Astrocyte (in vitro differentiated cells and primary cell): ENCODE measurements around the gene SNX6. TPM values are rescaled to one million over a fixed set of nuclear protein-coding genes. Genes with fewer than 3 reads are reported as not detected.
"Not testable (repeated sequence)": the region's sequence is repeated elsewhere in the genome, so short reads cannot be mapped to it uniquely, and the experiment has no call there.

Experiments used
- DNase-seq: peaks from one replicate; pipeline ENCODE4 v3.0.0-alpha.2; 2010; ENCODE audit warnings: low read depth
- FAIRE-seq: peaks from 2 replicates; lab custom pipeline; 2011; peaks lifted over from hg19 to GRCh38; lab: Jason Lieb, UNC
- H2AFZ ChIP-seq: 2 replicates; pipeline ENCODE4 v1.6.0; 2012; ENCODE audit warnings: low read depth, low read length, inconsistent platforms
- H3K27ac ChIP-seq: 2 replicates; pipeline ENCODE4 v1.5.1; 2011; ENCODE audit warnings: low read depth, low read length, inconsistent platforms
- H3K27me3 ChIP-seq: 2 replicates; pipeline ENCODE4 v1.6.0; 2011; ENCODE audit warnings: low read length, inconsistent platforms; ENCODE audit not compliant: insufficient read depth
- H3K36me3 ChIP-seq: 2 replicates; pipeline ENCODE4 v1.5.1; 2011; ENCODE audit warnings: low read length, inconsistent platforms; ENCODE audit not compliant: insufficient read depth
- H3K4me1 ChIP-seq: 2 replicates; pipeline ENCODE4 v1.5.1; 2011; ENCODE audit warnings: low read length, inconsistent platforms; ENCODE audit not compliant: insufficient read depth
- H3K4me2 ChIP-seq: 2 replicates; pipeline ENCODE4 v1.6.0; 2012; ENCODE audit warnings: low read length, inconsistent platforms
- H3K4me3 ChIP-seq: 2 replicates; pipeline ENCODE4 v1.5.1; 2011; ENCODE audit warnings: low read depth, mild to moderate bottlenecking, low read length, inconsistent platforms; ENCODE audit not compliant: insufficient read depth
- H3K79me2 ChIP-seq: 2 replicates; pipeline ENCODE4 v1.6.0; 2012; ENCODE audit warnings: mild to moderate bottlenecking, low read length, inconsistent platforms; ENCODE audit not compliant: insufficient read depth
- H3K9ac ChIP-seq: 2 replicates; pipeline ENCODE4 v1.6.0; 2012; ENCODE audit warnings: mild to moderate bottlenecking, low read length, inconsistent platforms
- H3K9me3 ChIP-seq: 2 replicates; pipeline ENCODE4 v1.5.1; 2012; ENCODE audit warnings: low read depth, mild to moderate bottlenecking, low read length, inconsistent platforms; ENCODE audit not compliant: insufficient read depth
- H4K20me1 ChIP-seq: 2 replicates; pipeline ENCODE4 v1.6.0; 2012; ENCODE audit warnings: low read length, inconsistent platforms; ENCODE audit not compliant: insufficient read depth
- H3K27ac Mint-ChIP-seq: one replicate; pipeline ENCODE4 v1.8.0; 2021; ENCODE audit warnings: mild to moderate bottlenecking, mixed read lengths; ENCODE audit not compliant: unreplicated experiment
- H3K27me3 Mint-ChIP-seq: one replicate; pipeline ENCODE4 v1.8.0; 2021; ENCODE audit warnings: low read depth, mixed read lengths; ENCODE audit not compliant: unreplicated experiment
- H3K36me3 Mint-ChIP-seq: one replicate; pipeline ENCODE4 v1.8.0; 2021; ENCODE audit warnings: low read depth, mixed read lengths; ENCODE audit not compliant: unreplicated experiment
- H3K4me1 Mint-ChIP-seq: one replicate; pipeline ENCODE4 v1.8.0; 2021; ENCODE audit warnings: low read depth, mixed read lengths; ENCODE audit not compliant: unreplicated experiment
- H3K4me3 Mint-ChIP-seq: one replicate; pipeline ENCODE4 v1.8.0; 2021; ENCODE audit warnings: mild to moderate bottlenecking, moderate library complexity, mixed read lengths; ENCODE audit not compliant: unreplicated experiment
- H3K9me3 Mint-ChIP-seq: one replicate; pipeline ENCODE4 v1.8.0; 2021; ENCODE audit warnings: mild to moderate bottlenecking, mixed read lengths; ENCODE audit not compliant: unreplicated experiment
- EZH2 ChIP-seq: IDR thresholded peaks from 2 replicates; pipeline ENCODE4 v1.6.1; 2012; ENCODE audit warnings: mild to moderate bottlenecking, low read length, inconsistent platforms; ENCODE audit not compliant: insufficient read depth
- total RNA-seq: library from RNA; stranded (reverse); gene quantifications from 2 replicates; pipeline ENCODE4 v1.2.1, GENCODE V29; 2021
- TF ChIP-seq, protein P1 (sequence below): IDR thresholded peaks from 2 replicates; pipeline ENCODE4 v1.5.1; 2011; ENCODE audit warnings: low read depth, mild to moderate bottlenecking, inconsistent platforms, low read length, moderate library complexity; ENCODE audit not compliant: insufficient read depth

SNX6 gene
- total RNA-seq, 1 donor from 2014 or later, result 111 TPM

DNA sequence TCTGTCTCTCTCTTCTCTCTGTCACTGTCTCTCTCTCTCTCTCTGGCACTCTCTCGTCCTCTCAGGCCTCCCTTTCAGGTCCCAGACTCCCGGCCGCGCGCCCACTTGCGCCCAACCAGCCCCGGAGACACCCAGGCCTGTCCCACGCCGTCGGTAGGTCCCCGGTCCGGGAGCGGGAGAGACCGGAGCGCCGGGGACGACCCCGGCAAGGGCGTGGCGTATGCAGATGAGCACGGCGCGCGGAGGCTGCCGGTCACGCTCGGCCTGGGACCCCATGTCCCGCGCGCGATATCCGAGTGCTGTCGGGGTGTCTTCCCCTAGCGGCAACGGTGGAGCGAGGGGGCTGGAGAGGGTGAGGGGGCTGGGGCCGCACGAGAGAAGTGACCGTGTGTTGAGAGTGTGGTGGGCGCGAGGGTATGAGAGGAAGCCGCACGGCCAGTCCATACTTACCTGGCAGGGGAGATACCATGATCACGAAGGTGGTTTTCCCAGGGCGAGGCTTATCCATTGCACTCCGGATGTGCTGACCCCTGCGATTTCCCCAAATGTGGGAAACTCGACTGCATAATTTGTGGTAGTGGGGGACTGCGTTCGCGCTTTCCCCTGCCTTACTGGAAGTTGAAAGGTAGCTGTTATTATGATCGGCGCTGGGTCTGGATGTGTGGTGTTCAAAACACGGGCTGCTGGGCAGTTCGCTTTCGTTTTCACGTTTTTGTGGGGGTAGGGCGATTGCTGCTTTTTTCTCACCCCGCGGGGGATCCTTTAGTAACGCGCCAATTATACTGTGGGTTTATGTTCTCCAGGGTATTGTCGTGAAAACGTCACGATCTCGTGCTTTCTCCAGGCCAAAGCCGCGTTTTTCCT is 83.4 kb downstream of the SNX6 start:
- H3K27ac Mint-ChIP-seq, H3K36me3 Mint-ChIP-seq, H3K27me3 Mint-ChIP-seq, H3K79me2 ChIP-seq, H2AFZ ChIP-seq, H3K4me2 ChIP-seq, H3K4me3 ChIP-seq, H3K9me3 Mint-ChIP-seq, H3K4me3 Mint-ChIP-seq, H3K27ac ChIP-seq, H3K4me1 Mint-ChIP-seq, DNase-seq, H3K27me3 ChIP-seq, H3K9ac ChIP-seq, H3K9me3 ChIP-seq, H3K36me3 ChIP-seq, H4K20me1 ChIP-seq, H3K4me1 ChIP-seq: not testable (repeated sequence)
- peak; percentile 91 for FAIRE-seq

DNA sequence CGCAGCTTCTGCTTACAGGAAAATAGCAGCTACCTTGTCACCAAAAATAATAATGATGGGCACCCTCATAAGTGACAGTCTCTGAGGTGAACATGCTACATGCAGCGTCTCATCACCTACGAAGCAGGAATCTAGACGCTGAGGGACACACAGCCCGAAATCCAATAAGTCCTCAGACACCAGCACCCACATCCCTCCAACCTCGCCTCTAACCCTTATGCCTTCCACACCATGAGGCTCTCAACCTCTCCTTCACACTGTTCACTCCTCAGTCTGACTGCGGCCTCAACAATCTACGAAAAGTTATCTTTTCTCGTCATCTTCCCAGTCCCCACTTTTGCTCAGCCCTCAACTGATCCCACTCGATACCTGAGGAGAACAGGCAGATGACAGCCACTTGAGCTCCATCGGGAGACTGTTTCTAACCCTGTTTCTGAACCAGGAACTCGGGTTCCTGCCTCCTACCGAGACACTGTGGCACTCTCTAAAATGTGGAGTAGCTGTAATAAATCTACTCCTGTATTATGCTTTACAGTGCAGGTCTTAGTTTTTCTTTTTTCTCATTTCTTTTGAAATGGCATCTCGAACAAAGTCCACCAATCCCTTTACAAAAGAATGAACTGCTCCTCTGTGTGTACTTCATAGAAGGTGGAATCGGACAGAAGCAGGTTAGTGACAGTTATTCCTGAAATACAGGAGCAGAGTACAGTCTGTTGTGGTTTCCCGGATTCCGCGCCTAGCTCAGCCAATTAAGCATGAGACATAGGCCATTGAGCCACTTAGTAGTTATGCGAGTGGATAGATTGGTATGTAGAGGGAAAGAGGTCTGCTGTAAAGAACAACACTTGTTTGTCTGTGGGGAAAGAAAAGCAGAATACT is 89.5 kb downstream of the SNX6 start:
- Histone ChIP-seq H3K4me1 (peaks cover 24% of the 10 kb centered on the region), H3K4me3 (peak overlapping the region; percentile 79), H3K4me2 (peak overlapping the region; percentile 81), H3K27ac (peak overlapping the region; percentile 44), H3K9ac (peak overlapping the region; percentile 95), H3K79me2 (peaks cover 29% of the 10 kb centered on the region)
- DNase-seq, H3K36me3 ChIP-seq, H2AFZ ChIP-seq, H3K27me3 Mint-ChIP-seq, H4K20me1 ChIP-seq, H3K36me3 Mint-ChIP-seq, H3K9me3 ChIP-seq, H3K27me3 ChIP-seq, H3K9me3 Mint-ChIP-seq, FAIRE-seq: not testable (repeated sequence)
- H3K27ac Mint-ChIP-seq, result peak overlapping the region; percentile 100
- H3K4me1 Mint-ChIP-seq, result peaks cover 19% of the 10 kb centered on the region
- peak overlapping the region; percentile 100 for H3K4me3 Mint-ChIP-seq

DNA sequence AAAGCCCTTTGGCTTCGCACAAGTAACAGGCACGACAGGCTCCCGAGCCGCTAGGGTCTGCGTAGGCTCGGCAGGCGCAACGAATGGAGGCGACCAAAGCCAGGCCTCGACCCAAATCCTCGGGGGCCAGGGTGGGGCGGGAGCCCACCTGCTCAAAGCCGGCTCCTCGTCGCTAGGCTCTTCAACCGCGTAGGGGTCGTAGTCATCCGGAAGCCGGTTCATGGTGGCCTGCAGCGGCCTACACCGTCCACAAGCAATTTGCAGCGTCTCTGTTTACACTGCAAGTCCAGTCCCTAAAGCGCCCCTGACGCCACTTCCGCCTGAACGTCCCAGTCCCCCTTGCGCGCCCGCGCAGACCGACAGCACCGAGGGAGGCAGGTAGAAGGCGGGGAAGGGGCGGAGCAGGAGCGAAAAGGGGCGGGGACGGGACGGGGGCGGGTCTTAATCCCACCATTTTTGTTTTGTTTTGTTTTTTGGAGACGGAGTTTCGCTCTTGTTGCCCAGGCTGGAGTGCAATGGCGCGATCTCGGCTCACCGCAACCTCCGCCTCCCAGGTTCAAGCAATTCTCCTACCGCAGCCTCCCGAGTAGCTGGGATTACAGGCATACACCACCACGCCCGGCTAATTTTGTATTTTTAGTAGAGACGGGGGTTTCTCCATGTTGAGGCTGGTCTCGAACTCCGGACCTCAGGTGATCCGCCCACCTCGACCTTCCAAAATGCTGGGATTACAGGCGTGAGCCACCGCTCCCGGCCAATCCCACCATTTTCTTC is 90.4 kb downstream of the SNX6 start, which contains the start of gene EAPP:
TSS of gene EAPP (minus strand) at position 295 of the 774 bp plus-strand sequence. CDS start at position 222, 73 bp downstream.
- Mint-ChIP-seq H3K27me3 (no peaks in the 10 kb centered on the region), H3K9me3 (no peaks in the 10 kb centered on the region), H3K4me1 (peaks cover 19% of the 10 kb centered on the region), H3K27ac (peak within 1 kb of the TSS; percentile 100), H3K4me3 (peak within 1 kb of the TSS; percentile 100), H3K36me3 (no peaks in the 10 kb centered on the region)
- TF ChIP-seq, protein P1, sequence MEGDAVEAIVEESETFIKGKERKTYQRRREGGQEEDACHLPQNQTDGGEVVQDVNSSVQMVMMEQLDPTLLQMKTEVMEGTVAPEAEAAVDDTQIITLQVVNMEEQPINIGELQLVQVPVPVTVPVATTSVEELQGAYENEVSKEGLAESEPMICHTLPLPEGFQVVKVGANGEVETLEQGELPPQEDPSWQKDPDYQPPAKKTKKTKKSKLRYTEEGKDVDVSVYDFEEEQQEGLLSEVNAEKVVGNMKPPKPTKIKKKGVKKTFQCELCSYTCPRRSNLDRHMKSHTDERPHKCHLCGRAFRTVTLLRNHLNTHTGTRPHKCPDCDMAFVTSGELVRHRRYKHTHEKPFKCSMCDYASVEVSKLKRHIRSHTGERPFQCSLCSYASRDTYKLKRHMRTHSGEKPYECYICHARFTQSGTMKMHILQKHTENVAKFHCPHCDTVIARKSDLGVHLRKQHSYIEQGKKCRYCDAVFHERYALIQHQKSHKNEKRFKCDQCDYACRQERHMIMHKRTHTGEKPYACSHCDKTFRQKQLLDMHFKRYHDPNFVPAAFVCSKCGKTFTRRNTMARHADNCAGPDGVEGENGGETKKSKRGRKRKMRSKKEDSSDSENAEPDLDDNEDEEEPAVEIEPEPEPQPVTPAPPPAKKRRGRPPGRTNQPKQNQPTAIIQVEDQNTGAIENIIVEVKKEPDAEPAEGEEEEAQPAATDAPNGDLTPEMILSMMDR, result no peak
- TF ChIP-seq EZH2, result no peak
- Histone ChIP-seq H3K4me3 (peak within 1 kb of the TSS; percentile 79), H3K27me3 (no peaks in the 10 kb centered on the region), H3K27ac (peak within 1 kb of the TSS; percentile 94), H2AFZ (peak within 1 kb of the TSS; percentile 80), H3K9ac (peak within 1 kb of the TSS; percentile 95), H3K4me2 (peak within 1 kb of the TSS; percentile 81), H3K4me1 (peaks cover 24% of the 10 kb centered on the region), H3K9me3 (no peaks in the 10 kb centered on the region), H3K36me3 (peaks cover 2% of the 10 kb centered on the region), H4K20me1 (no peaks in the 10 kb centered on the region), H3K79me2 (peaks cover 29% of the 10 kb centered on the region)
- DNase-seq (peak; percentile 96), FAIRE-seq (no peak)
